Neural progenitor cell (in vitro differentiated cells): ENCODE results near the gene SIGLECL1. TPM values are rescaled to one million over a fixed set of nuclear protein-coding genes. Genes with fewer than 3 reads are reported as not detected.

Experiments used
- DNase-seq: peaks from one replicate; pipeline ENCODE4 v3.0.0-alpha.2; 2016; ENCODE audit warnings: low spot score
- H2AFZ ChIP-seq: fragments of 200-600 bp; sonication (generic); replicated peaks from 2 replicates; pipeline ENCODE4 v1.6.1; 2016; ENCODE audit warnings: antibody characterized with exemption
- H3F3A ChIP-seq: fragments of 200-600 bp; sonication (generic); 2 replicates; pipeline ENCODE4 v1.6.1; 2016; ENCODE audit warnings: antibody characterized with exemption, low read depth
- H3K27ac ChIP-seq: fragments of 200-600 bp; sonication (generic); 2 replicates; pipeline ENCODE4 v1.5.1; 2016; ENCODE audit warnings: mild to moderate bottlenecking
- H3K27me3 ChIP-seq: fragments of 200-600 bp; sonication (generic); 2 replicates; pipeline ENCODE4 v1.6.1; 2016; ENCODE audit warnings: mild to moderate bottlenecking, moderate library complexity
- H3K36me3 ChIP-seq: fragments of 200-600 bp; sonication (generic); 2 replicates; pipeline ENCODE4 v1.5.1; 2016
- H3K4me1 ChIP-seq: fragments of 200-600 bp; sonication (generic); 2 replicates; pipeline ENCODE4 v1.6.1; 2016; ENCODE audit warnings: mixed run types
- H3K4me2 ChIP-seq: fragments of 200-600 bp; sonication (generic); 2 replicates; pipeline ENCODE4 v1.6.1; 2016
- H3K4me3 ChIP-seq: fragments of 200-600 bp; sonication (generic); 2 replicates; pipeline ENCODE4 v1.5.1; 2016
- H3K79me2 ChIP-seq: fragments of 200-600 bp; sonication (generic); 2 replicates; pipeline ENCODE4 v1.6.1; 2016; ENCODE audit warnings: low read depth
- H3K9ac ChIP-seq: fragments of 200-600 bp; sonication (generic); 2 replicates; pipeline ENCODE4 v1.6.1; 2016
- H3K9me3 ChIP-seq: fragments of 200-600 bp; sonication (generic); 2 replicates; pipeline ENCODE4 v1.5.1; 2016; ENCODE audit warnings: low read depth
- H4K20me1 ChIP-seq: fragments of 200-600 bp; sonication (generic); 2 replicates; pipeline ENCODE4 v1.6.1; 2016; ENCODE audit warnings: low read depth
- H3K27ac Mint-ChIP-seq: 3 replicates; pipeline ENCODE4 v1.8.0; 2021; ENCODE audit warnings: mixed read lengths
- H3K27me3 Mint-ChIP-seq: 2 replicates; pipeline ENCODE4 v1.8.0; 2022; ENCODE audit warnings: low read depth, mild to moderate bottlenecking, inconsistent platforms, moderate library complexity, mixed read lengths; ENCODE audit not compliant: insufficient read depth
- H3K36me3 Mint-ChIP-seq: 3 replicates; pipeline ENCODE4 v1.8.0; 2021; ENCODE audit warnings: mixed read lengths
- H3K4me1 Mint-ChIP-seq: 3 replicates; pipeline ENCODE4 v1.8.0; 2021; ENCODE audit warnings: mixed read lengths
- H3K4me3 Mint-ChIP-seq: 3 replicates; pipeline ENCODE4 v1.8.0; 2021; ENCODE audit warnings: mild to moderate bottlenecking, moderate library complexity, mixed read lengths
- H3K9me3 Mint-ChIP-seq: 3 replicates; pipeline ENCODE4 v1.8.0; 2020; ENCODE audit warnings: mixed read lengths
- EZH2 ChIP-seq: fragments of 200-600 bp; sonication (generic); IDR thresholded peaks from 2 replicates; pipeline ENCODE4 v1.6.1; 2017; ENCODE audit warnings: antibody characterized with exemption, mild to moderate bottlenecking, moderate library complexity
- EZH2phosphoT487 ChIP-seq: fragments of 200-600 bp; sonication (generic); IDR thresholded peaks from 2 replicates; pipeline ENCODE4 v1.6.1; 2017; ENCODE audit warnings: antibody characterized with exemption
- total RNA-seq: library from RNA; depleted of rRNA; stranded (reverse); fragments of >200 nt; gene quantifications from 2 replicates; pipeline ENCODE4 v1.2.3, GENCODE V29; 2015; ENCODE audit warnings: low replicate concordance
- TF ChIP-seq, protein P1 (sequence below): fragments of 200-600 bp; sonication (generic); IDR thresholded peaks from 2 replicates; pipeline ENCODE4 v1.5.1; 2017; ENCODE audit warnings: antibody characterized with exemption, mild to moderate bottlenecking

Gene SIGLECL1
- total RNA-seq, 1 donor from 2014 or later, result not detected

DNA sequence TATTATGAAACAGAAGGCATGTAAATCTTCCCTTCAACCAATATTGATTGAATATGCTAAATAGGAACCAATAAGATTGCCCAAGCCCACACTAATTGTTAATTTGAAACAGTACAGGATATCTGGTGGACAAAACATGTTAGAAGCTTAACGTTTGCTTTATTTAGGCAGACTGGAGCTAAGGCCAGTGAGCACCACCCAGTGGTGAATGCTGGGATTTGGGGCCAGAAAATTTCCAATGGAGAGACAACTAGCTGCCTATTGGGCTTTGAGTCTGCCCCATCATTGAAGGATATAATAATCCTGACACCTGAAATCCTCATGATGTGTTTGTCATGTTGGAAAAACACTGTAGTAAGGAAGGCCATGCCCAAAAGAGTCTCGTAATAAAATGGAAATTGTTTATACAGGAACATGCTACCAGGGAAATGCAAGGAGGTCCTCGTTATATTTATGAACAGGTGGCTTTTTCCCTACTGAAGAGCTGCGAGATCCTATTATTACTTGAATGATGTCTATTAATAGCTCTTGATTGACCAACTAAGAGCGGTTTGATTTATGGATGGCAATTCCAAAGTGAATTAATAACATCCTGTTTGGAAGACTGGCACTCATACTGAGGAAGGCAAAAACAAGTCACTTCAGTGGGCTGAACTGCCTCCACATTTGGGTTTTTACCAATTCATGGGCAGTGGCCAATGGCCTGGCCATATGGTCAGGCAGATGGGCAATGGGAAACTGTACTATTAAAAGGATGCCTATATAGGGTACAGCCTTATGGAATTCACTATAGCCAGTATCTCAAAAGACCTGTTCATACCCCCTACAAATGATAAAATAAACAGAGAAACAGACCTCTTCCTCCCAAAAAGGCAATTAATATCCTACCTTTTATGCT, 8.7 kb downstream of the SIGLECL1 start:
- no peaks in the 10 kb centered on the region for H3K36me3 ChIP-seq
- H3F3A ChIP-seq, result no peaks in the 10 kb centered on the region
- no peak overlapping the region for H3K4me2 ChIP-seq
- no peak for TF ChIP-seq EZH2
- TF ChIP-seq EZH2phosphoT487, result no peak
- TF ChIP-seq, protein P1, sequence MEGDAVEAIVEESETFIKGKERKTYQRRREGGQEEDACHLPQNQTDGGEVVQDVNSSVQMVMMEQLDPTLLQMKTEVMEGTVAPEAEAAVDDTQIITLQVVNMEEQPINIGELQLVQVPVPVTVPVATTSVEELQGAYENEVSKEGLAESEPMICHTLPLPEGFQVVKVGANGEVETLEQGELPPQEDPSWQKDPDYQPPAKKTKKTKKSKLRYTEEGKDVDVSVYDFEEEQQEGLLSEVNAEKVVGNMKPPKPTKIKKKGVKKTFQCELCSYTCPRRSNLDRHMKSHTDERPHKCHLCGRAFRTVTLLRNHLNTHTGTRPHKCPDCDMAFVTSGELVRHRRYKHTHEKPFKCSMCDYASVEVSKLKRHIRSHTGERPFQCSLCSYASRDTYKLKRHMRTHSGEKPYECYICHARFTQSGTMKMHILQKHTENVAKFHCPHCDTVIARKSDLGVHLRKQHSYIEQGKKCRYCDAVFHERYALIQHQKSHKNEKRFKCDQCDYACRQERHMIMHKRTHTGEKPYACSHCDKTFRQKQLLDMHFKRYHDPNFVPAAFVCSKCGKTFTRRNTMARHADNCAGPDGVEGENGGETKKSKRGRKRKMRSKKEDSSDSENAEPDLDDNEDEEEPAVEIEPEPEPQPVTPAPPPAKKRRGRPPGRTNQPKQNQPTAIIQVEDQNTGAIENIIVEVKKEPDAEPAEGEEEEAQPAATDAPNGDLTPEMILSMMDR, result peak; percentile 85
- no peaks in the 10 kb centered on the region for H4K20me1 ChIP-seq
- Mint-ChIP-seq H3K4me3 (no peak overlapping the region), H3K27me3 (no peaks in the 10 kb centered on the region), H3K4me1 (no peaks in the 10 kb centered on the region), H3K9me3 (no peaks in the 10 kb centered on the region), H3K27ac (no peak overlapping the region), H3K36me3 (no peaks in the 10 kb centered on the region)
- H3K9me3 ChIP-seq, result no peaks in the 10 kb centered on the region
- H2AFZ ChIP-seq, result peak overlapping the region; percentile 71
- H3K27ac ChIP-seq, result no peak overlapping the region
- H3K27me3 ChIP-seq, result no peaks in the 10 kb centered on the region
- H3K79me2 ChIP-seq, result no peaks in the 10 kb centered on the region
- DNase-seq, result peak; percentile 53
- no peak overlapping the region for H3K9ac ChIP-seq
- no peaks in the 10 kb centered on the region for H3K4me1 ChIP-seq
- H3K4me3 ChIP-seq, result no peak overlapping the region

DNA sequence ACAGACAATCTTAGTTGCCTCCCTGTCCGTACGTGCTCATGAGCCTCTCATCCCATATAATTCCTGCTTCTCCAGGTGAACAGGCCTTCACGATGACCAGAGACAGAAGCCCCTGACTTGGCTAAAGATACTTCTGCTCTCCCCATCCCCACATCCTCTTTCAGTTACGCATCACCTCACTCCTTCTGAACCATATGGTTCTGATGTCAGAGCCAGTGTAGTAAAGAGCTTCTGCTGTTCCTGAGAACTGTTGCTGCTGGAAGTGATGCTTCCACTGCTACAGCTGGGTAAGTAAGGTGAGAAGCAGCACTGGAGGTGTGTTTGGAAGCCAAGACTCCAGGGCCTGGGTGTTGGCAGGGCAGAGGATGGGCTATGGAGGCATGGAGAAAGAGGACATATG, 12.9 kb downstream of the SIGLECL1 start:
- H3K4me3 Mint-ChIP-seq, result no peak overlapping the region

DNA sequence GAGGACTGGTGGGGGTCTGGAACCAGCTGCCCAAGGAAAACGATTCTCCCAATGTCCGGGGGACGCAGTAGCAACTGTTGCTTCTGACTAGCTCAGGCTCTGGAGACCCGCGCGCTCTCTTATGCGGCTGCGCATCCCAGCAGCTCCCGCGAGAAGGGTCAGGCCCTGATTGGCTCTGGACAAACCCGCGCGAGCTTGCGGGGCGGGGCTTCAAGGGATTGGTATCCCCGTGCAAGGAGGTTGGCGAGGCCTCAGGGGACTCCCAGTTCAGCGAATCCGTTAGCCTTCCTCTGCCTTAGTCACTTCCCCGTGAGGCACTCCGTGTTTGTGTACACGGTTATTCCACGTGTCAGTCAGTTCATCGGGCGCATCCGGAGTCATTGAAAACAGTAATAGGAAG, 20.2 kb downstream of the SIGLECL1 start:
- no peaks in the 10 kb centered on the region for H3K36me3 Mint-ChIP-seq
- Histone ChIP-seq H3K4me3 (no peak overlapping the region), H3F3A (no peaks in the 10 kb centered on the region), H3K79me2 (no peaks in the 10 kb centered on the region), H3K27ac (no peak overlapping the region), H3K9ac (no peak overlapping the region), H3K36me3 (no peaks in the 10 kb centered on the region), H3K9me3 (no peaks in the 10 kb centered on the region), H2AFZ (no peak overlapping the region), H3K4me2 (no peak overlapping the region), H3K27me3 (no peaks in the 10 kb centered on the region), H4K20me1 (no peaks in the 10 kb centered on the region), H3K4me1 (no peaks in the 10 kb centered on the region)
- H3K27ac Mint-ChIP-seq, result peak overlapping the region; percentile 69
- peaks cover 10% of the 10 kb centered on the region for H3K4me1 Mint-ChIP-seq
- no peak for DNase-seq
- TF ChIP-seq EZH2phosphoT487 (no peak), EZH2 (no peak)
- TF ChIP-seq, protein P1, result no peak
- no peaks in the 10 kb centered on the region for H3K27me3 Mint-ChIP-seq
- peaks cover 3% of the 10 kb centered on the region for H3K9me3 Mint-ChIP-seq
- H3K4me3 Mint-ChIP-seq, result no peak overlapping the region

More for the DNA sequence above, 12.9 kb downstream of the SIGLECL1 start:
- H3K9me3 ChIP-seq, result no peaks in the 10 kb centered on the region
- H3K4me3 ChIP-seq, result no peak overlapping the region
- no peaks in the 10 kb centered on the region for H3K4me1 Mint-ChIP-seq
- no peak overlapping the region for H3K27ac Mint-ChIP-seq
- H3K4me1 ChIP-seq, result no peaks in the 10 kb centered on the region
- TF ChIP-seq EZH2phosphoT487 (no peak), EZH2 (no peak)
- TF ChIP-seq, protein P1, result no peak
- H4K20me1 ChIP-seq, result no peaks in the 10 kb centered on the region
- no peaks in the 10 kb centered on the region for H3K27me3 Mint-ChIP-seq
- no peak for DNase-seq
- H3K36me3 ChIP-seq, result no peaks in the 10 kb centered on the region
- H3K9ac ChIP-seq, result no peak overlapping the region
- no peak overlapping the region for H3K27ac ChIP-seq
- no peak overlapping the region for H3K4me2 ChIP-seq
- no peak overlapping the region for H2AFZ ChIP-seq
- H3K79me2 ChIP-seq, result no peaks in the 10 kb centered on the region
- no peaks in the 10 kb centered on the region for H3F3A ChIP-seq
- H3K9me3 Mint-ChIP-seq, result no peaks in the 10 kb centered on the region
- no peaks in the 10 kb centered on the region for H3K36me3 Mint-ChIP-seq
- H3K27me3 ChIP-seq, result no peaks in the 10 kb centered on the region
